Peyer's patch (tissue), 4 donors: ENCODE measurements around the gene SPDYC.

Source experiments
- POLR2A ChIP-seq, 2 donors: fragments of 450-650 bp; IDR thresholded peaks; one replicate each; pipeline ENCODE4 v1.5.1; 2017; ENCODE audit warnings: antibody characterized with exemption in 2 of 2, mild to moderate bottlenecking in 2 of 2, moderate library complexity in 2 of 2
- TF ChIP-seq, protein P1 (sequence below), 6 experiments: fragments of 450-650 bp in 4 of 6; fragments of 200-600 bp in 2 of 6; sonication (generic) in 1 of 6; IDR thresholded peaks; one replicate each; pipeline ENCODE4 v1.5.1; 2017 to 2019; ENCODE audit warnings: antibody characterized with exemption in 6 of 6, mild to moderate bottlenecking in 3 of 6, moderate library complexity in 1 of 6

DNA sequence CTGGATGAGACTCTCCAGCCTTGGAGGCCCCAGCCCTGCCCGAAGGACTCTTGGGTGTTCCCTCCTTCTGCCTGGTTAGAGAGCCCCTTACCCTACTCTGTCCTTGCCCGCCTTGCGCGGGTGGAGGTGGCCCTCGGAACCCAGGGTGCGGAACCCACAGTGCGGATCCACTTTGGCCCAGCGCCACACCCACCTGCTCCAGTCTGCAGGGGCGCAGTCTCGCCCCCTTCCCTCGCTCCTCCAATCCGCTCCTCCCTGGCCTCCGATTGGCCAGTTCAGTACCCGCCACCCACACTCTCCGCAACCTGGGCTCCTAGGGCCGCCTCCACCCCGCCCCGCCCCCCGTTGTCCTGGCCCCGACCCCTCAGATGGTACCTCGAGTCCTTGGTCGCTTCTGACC, 14.1 kb downstream of the SPDYC start:
- TF ChIP-seq, protein P1, sequence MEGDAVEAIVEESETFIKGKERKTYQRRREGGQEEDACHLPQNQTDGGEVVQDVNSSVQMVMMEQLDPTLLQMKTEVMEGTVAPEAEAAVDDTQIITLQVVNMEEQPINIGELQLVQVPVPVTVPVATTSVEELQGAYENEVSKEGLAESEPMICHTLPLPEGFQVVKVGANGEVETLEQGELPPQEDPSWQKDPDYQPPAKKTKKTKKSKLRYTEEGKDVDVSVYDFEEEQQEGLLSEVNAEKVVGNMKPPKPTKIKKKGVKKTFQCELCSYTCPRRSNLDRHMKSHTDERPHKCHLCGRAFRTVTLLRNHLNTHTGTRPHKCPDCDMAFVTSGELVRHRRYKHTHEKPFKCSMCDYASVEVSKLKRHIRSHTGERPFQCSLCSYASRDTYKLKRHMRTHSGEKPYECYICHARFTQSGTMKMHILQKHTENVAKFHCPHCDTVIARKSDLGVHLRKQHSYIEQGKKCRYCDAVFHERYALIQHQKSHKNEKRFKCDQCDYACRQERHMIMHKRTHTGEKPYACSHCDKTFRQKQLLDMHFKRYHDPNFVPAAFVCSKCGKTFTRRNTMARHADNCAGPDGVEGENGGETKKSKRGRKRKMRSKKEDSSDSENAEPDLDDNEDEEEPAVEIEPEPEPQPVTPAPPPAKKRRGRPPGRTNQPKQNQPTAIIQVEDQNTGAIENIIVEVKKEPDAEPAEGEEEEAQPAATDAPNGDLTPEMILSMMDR (IDR thresholded peaks at IDR 0.05), result no peak
- TF ChIP-seq POLR2A (IDR thresholded peaks at IDR 0.05), result no peak
